CD14-positive monocyte (primary cell): ENCODE measurements around the gene BCR. TPM values are rescaled to one million over a fixed set of nuclear protein-coding genes. Genes with fewer than 3 reads are reported as not detected.

Experiments
- DNase-seq, 3 donors: peaks; one replicate each; pipeline ENCODE4 v3.0.0-alpha.2; 2011 to 2022
- H2AFZ ChIP-seq: 2 replicates; pipeline ENCODE4 v1.6.0; 2012; ENCODE audit warnings: mild to moderate bottlenecking, low read depth, low read length, inconsistent platforms; ENCODE audit not compliant: insufficient read depth, poor library complexity, severe bottlenecking
- H3K27ac ChIP-seq, 2 donors: 1 replicate in 1 of 2; 2 replicates in 1 of 2; pipeline ENCODE4 v1.5.1; 2012 to 2013; ENCODE audit warnings: low read length in 2 of 2, control low read depth in 1 of 2, inconsistent platforms in 1 of 2, low read depth in 1 of 2, mild to moderate bottlenecking in 1 of 2
- H3K27me3 ChIP-seq, 2 donors: one replicate each; pipeline versions ENCODE4 v1.6.0 to v1.6.1; 2011 to 2013; ENCODE audit warnings: low read length in 2 of 2; ENCODE audit not compliant: control insufficient read depth in 2 of 2, insufficient read depth in 2 of 2
- H3K36me3 ChIP-seq, 2 donors: replicated peaks in 1 of 2; 1 replicate in 1 of 2; 2 replicates in 1 of 2; pipeline versions ENCODE4 v1.5.1 to v1.6.1; 2012 to 2013; ENCODE audit warnings: low read length in 2 of 2, control low read depth in 1 of 2, inconsistent platforms in 1 of 2, mild to moderate bottlenecking in 1 of 2; ENCODE audit not compliant: insufficient read depth in 2 of 2, control insufficient read depth in 1 of 2
- H3K4me1 ChIP-seq, 2 donors: 1 replicate in 1 of 2; 2 replicates in 1 of 2; pipeline versions ENCODE4 v1.5.1 to v1.6.1; 2012 to 2013; ENCODE audit warnings: low read length in 2 of 2, control low read depth in 1 of 2, inconsistent platforms in 1 of 2, mild to moderate bottlenecking in 1 of 2, moderate library complexity in 1 of 2; ENCODE audit not compliant: insufficient read depth in 2 of 2, control insufficient read depth in 1 of 2
- H3K4me2 ChIP-seq: replicated peaks from 2 replicates; pipeline ENCODE3; 2012; ENCODE audit warnings: low read length, moderate library complexity, mild to moderate bottlenecking; ENCODE audit not compliant: poor library complexity, severe bottlenecking; ENCODE audit errors: extremely low read depth
- H3K4me3 ChIP-seq, 3 experiments: fragments of 200-600 bp in 1 of 3; sonication (generic) in 1 of 3; replicated peaks in 1 of 3; 1 replicate in 2 of 3; 2 replicates in 1 of 3; pipeline ENCODE4 v1.5.1; 2011 to 2013; ENCODE audit warnings: low read length in 3 of 3, mild to moderate bottlenecking in 3 of 3, control low read depth in 2 of 3, low read depth in 2 of 3, inconsistent platforms in 1 of 3, moderate library complexity in 1 of 3
- H3K79me2 ChIP-seq: 2 replicates; pipeline ENCODE4 v1.6.0; 2012; ENCODE audit warnings: mild to moderate bottlenecking, control low read depth, inconsistent platforms, low read length, moderate library complexity; ENCODE audit not compliant: insufficient read depth
- H3K9ac ChIP-seq: 2 replicates; pipeline ENCODE4 v1.6.0; 2017; ENCODE audit warnings: low read length, mild to moderate bottlenecking; ENCODE audit not compliant: insufficient read depth, poor library complexity, severe bottlenecking
- H3K9me3 ChIP-seq, 2 donors: replicated peaks in 1 of 2; 1 replicate in 1 of 2; 2 replicates in 1 of 2; pipeline versions ENCODE4 v1.5.1 to v1.6.1; 2012 to 2013; ENCODE audit warnings: low read length in 2 of 2, control low read depth in 1 of 2; ENCODE audit not compliant: control insufficient read depth in 1 of 2, insufficient read depth in 1 of 2
- H4K20me1 ChIP-seq: 2 replicates; pipeline ENCODE4 v1.6.0; 2012; ENCODE audit warnings: mild to moderate bottlenecking, low read length, control low read depth, moderate library complexity; ENCODE audit not compliant: insufficient read depth
- H3K27ac Mint-ChIP-seq, 7 donors: one replicate each; pipeline ENCODE4 v1.8.0; 2020; ENCODE audit warnings: mild to moderate bottlenecking in 7 of 7, mixed read lengths in 7 of 7, moderate library complexity in 6 of 7, inconsistent platforms in 2 of 7
- H3K27me3 Mint-ChIP-seq, 3 donors: one replicate each; pipeline ENCODE4 v1.8.0; 2021 to 2022; ENCODE audit warnings: low read depth in 3 of 3, mild to moderate bottlenecking in 3 of 3, mixed read lengths in 3 of 3, moderate library complexity in 3 of 3, inconsistent platforms in 1 of 3
- H3K36me3 Mint-ChIP-seq, 2 donors: one replicate each; pipeline ENCODE4 v1.8.0; 2020; ENCODE audit warnings: mixed read lengths in 2 of 2, inconsistent platforms in 1 of 2, mild to moderate bottlenecking in 1 of 2
- H3K4me1 Mint-ChIP-seq: one replicate; pipeline ENCODE4 v1.8.0; 2020; ENCODE audit warnings: mild to moderate bottlenecking, mixed read lengths
- H3K4me3 Mint-ChIP-seq, 2 donors: one replicate each; pipeline ENCODE4 v1.8.0; 2020; ENCODE audit warnings: mild to moderate bottlenecking in 2 of 2, mixed read lengths in 2 of 2, moderate library complexity in 1 of 2
- H3K9me3 Mint-ChIP-seq, 7 donors: one replicate each; pipeline ENCODE4 v1.8.0; 2020 to 2022; ENCODE audit warnings: mixed read lengths in 7 of 7, mild to moderate bottlenecking in 6 of 7, moderate library complexity in 6 of 7, inconsistent platforms in 2 of 7
- CTCF ChIP-seq: fragments of 200-600 bp; IDR thresholded peaks from one replicate; pipeline ENCODE4 v1.8.0; 2022; ENCODE audit warnings: antibody characterized with exemption, mild to moderate bottlenecking
- WGBS: methylation state at CpG from one replicate; pipeline ENCODE4 v1.1.5; 2013; ENCODE audit warnings: missing lambda C conversion rate; ENCODE audit not compliant: insufficient coverage; 5-methylcytosine and 5-hydroxymethylcytosine counted together
- intact Hi-C, 2 donors: fragments of 100-400 bp; cut with micrococcal nuclease; formaldehyde crosslinking; loops; one replicate each; pipeline versions ENCODE4 v1.15.0 to v1.15.1; 2023
- polyA plus RNA-seq, 3 donors: library from polyadenylated mRNA; depleted of rRNA in 1 of 3; unstranded in 2 of 3; stranded (reverse) in 1 of 3; fragments of 300-500 nt in 2 of 3; fragments of >200 nt in 1 of 3; fragmentation: Illumina TruSeq in 2 of 3; gene quantifications; 1 replicate in 2 of 3; 2 replicates in 1 of 3; pipeline ENCODE4 v1.2.3, GENCODE V29; 2012 to 2021

BCR gene
- polyA plus RNA-seq, 3 donors = 0.97 to 20.9 (median 0.97) TPM

DNA sequence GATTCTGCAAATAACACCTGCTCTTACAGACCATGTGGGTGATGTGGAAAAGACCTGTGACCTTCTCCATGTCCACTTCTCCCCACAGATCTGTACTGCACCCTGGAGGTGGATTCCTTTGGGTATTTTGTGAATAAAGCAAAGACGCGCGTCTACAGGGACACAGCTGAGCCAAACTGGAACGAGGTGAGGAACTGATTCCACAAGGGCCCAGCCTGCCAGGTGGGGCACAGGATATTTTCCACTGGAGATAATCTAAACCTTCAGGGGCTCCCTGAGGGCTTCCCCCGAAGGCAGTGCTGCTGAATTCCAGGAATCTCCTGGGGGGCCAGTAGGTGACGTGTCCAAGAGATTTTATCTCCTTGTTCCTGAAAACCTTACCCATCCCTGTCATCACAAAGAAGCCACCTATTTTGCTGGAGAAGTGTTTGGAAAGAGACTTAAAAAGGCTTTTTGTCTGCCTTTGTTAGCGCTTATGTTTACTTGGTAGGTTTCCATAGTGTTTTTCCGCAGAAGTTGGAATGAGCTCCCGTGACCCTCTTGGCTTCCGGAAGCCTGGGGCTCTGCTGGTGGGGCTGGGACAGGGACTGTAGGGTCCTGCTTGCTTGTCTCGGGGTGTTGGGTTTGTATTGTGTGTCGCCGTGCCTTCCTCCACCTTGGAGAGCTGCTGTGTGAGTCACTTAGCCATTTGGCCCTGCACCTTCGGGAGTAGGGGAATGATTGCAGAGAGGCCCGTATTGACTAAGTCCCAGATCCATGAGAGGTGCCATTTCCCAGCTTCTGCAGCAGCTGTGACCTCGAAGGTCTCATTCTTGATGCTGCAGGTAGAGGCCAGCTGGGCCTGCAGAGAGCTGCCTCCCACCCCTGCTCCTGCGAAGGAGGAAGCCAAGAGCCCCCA lies 112.4 kb downstream of the BCR start:
- peaks cover 84 to 98% of the 10 kb centered on the region in 2 donors for H3K36me3 ChIP-seq
- DNase-seq = no peak
- no peak overlapping the region for H3K27ac Mint-ChIP-seq

GRCh38 chr22:23293720-23294119 lies 113.4 kb downstream of the BCR start:
- no peaks in the 10 kb centered on the region for H3K4me1 Mint-ChIP-seq
- H3K9me3 Mint-ChIP-seq = no peaks in the 10 kb centered on the region
- peak overlapping the region in 1 of 7 donors; percentile 4 for H3K27ac Mint-ChIP-seq
- Histone ChIP-seq H3K4me2 (no peak overlapping the region), H2AFZ (no peak overlapping the region), H3K9me3 (no peaks in the 10 kb centered on the region), H3K27ac (no peak overlapping the region), H3K79me2 (no peaks in the 10 kb centered on the region), H3K4me3 (no peak overlapping the region), H3K27me3 (no peaks in the 10 kb centered on the region), H3K9ac (no peak overlapping the region), H3K36me3 (peaks cover 86 to 97% of the 10 kb centered on the region in 2 donors), H4K20me1 (peaks cover 5% of the 10 kb centered on the region), H3K4me1 (no peaks in the 10 kb centered on the region)
- no peak for DNase-seq
- intact Hi-C loops = no loop called here
- 100% methylated on average over 1 of the region's 14 CpGs for WGBS
- H3K27me3 Mint-ChIP-seq = no peaks in the 10 kb centered on the region
- no peak for TF ChIP-seq CTCF
- no peak overlapping the region for H3K4me3 Mint-ChIP-seq
- H3K36me3 Mint-ChIP-seq = peaks cover 77 to 98% of the 10 kb centered on the region in 2 donors

More for the DNA sequence above, 112.4 kb downstream of the BCR start:
- intact Hi-C loops = no loop called here
- Histone ChIP-seq H3K9me3 (no peaks in the 10 kb centered on the region), H3K4me1 (no peaks in the 10 kb centered on the region), H2AFZ (no peak overlapping the region), H3K4me2 (no peak overlapping the region), H3K9ac (no peak overlapping the region), H3K79me2 (no peaks in the 10 kb centered on the region), H4K20me1 (peaks cover 5% of the 10 kb centered on the region), H3K27ac (no peak overlapping the region), H3K4me3 (no peak overlapping the region), H3K27me3 (no peaks in the 10 kb centered on the region)
- Mint-ChIP-seq H3K4me3 (no peak overlapping the region), H3K27me3 (no peaks in the 10 kb centered on the region), H3K36me3 (peaks cover 77 to 98% of the 10 kb centered on the region in 2 donors), H3K4me1 (no peaks in the 10 kb centered on the region), H3K9me3 (peaks cover 0 to 1% (median 0%) of the 10 kb centered on the region in 7 donors)
- 100% methylated on average over 7 of the region's 17 CpGs for WGBS
- TF ChIP-seq CTCF = no peak
